GM19463 (cell line): Measurements from ENCODE around the gene KRT77.
"Not testable (repeated sequence)": the region's sequence is repeated elsewhere in the genome, so short reads cannot be mapped to it uniquely, and the experiment has no call there.

Source experiments
- ATAC-seq: cut with Tn5 transposase; IDR thresholded peaks from one replicate; pipeline ENCODE4 v1.9.1; 2021; ENCODE audit warnings: mild to moderate bottlenecking, moderate library complexity; ENCODE audit not compliant: unreplicated experiment

The KRT77 gene

GRCh38 chr12:52679875-52680274, 23.4 kb downstream of the KRT77 start:
- no peak for ATAC-seq

- ATAC-seq = no peak
Observed at GRCh38 chr12:52677671-52678070, 25.7 kb downstream of the KRT77 start.

- no peak for ATAC-seq
Observed at GRCh38 chr12:52677126-52677525, 26.2 kb downstream of the KRT77 start.

- ATAC-seq = no peak
Observed at GRCh38 chr12:52676163-52676562, 27.2 kb downstream of the KRT77 start.

- no peak for ATAC-seq
Observed at GRCh38 chr12:52675301-52675701, 28.0 kb downstream of the KRT77 start.

GRCh38 chr12:52674433-52674775, 28.9 kb downstream of the KRT77 start:
- no peak for ATAC-seq

GRCh38 chr12:52673713-52674432, 29.5 kb downstream of the KRT77 start:
- no peak for ATAC-seq

- ATAC-seq = no peak
Observed at GRCh38 chr12:52673217-52673616, 30.1 kb downstream of the KRT77 start.

GRCh38 chr12:52672321-52672933, 30.9 kb downstream of the KRT77 start:
- ATAC-seq = no peak

- ATAC-seq = no peak
Observed at GRCh38 chr12:52670961-52671360, 32.4 kb downstream of the KRT77 start.

- ATAC-seq = no peak
Observed at GRCh38 chr12:52670506-52670905, 32.8 kb downstream of the KRT77 start.

GRCh38 chr12:52669941-52670340, 33.4 kb downstream of the KRT77 start:
- not testable (repeated sequence) for ATAC-seq

GRCh38 chr12:52669426-52669825, 33.9 kb downstream of the KRT77 start:
- ATAC-seq = no peak

- no peak for ATAC-seq
Observed at GRCh38 chr12:52667931-52668330, 35.4 kb downstream of the KRT77 start.

- ATAC-seq = no peak
Observed at GRCh38 chr12:52667509-52667908, 35.8 kb downstream of the KRT77 start.

- no peak for ATAC-seq
Observed at GRCh38 chr12:52666471-52666870, 36.9 kb downstream of the KRT77 start.

- no peak for ATAC-seq
Observed at GRCh38 chr12:52663420-52663819, 39.9 kb downstream of the KRT77 start.

- ATAC-seq = no peak
Observed at GRCh38 chr12:52662918-52663229, 40.5 kb downstream of the KRT77 start.

GRCh38 chr12:52662093-52662917, 41.0 kb downstream of the KRT77 start:
- no peak for ATAC-seq

- ATAC-seq = no peak
Observed at GRCh38 chr12:52661668-52662067, 41.7 kb downstream of the KRT77 start.

GRCh38 chr12:52660934-52661499, 42.3 kb downstream of the KRT77 start:
- no peak for ATAC-seq

GRCh38 chr12:52659951-52660350, 43.4 kb downstream of the KRT77 start:
- ATAC-seq = no peak
